Measurements from ENCODE around the gene H1-8.

Gene H1-8

GRCh38 chr3:129530251-129530791 lies 12.7 kb upstream of the H1-8 start:
- no peak for DNase-seq (ENCODE audit: extremely low read depth, low read depth)
- TF ChIP-seq, protein P1, sequence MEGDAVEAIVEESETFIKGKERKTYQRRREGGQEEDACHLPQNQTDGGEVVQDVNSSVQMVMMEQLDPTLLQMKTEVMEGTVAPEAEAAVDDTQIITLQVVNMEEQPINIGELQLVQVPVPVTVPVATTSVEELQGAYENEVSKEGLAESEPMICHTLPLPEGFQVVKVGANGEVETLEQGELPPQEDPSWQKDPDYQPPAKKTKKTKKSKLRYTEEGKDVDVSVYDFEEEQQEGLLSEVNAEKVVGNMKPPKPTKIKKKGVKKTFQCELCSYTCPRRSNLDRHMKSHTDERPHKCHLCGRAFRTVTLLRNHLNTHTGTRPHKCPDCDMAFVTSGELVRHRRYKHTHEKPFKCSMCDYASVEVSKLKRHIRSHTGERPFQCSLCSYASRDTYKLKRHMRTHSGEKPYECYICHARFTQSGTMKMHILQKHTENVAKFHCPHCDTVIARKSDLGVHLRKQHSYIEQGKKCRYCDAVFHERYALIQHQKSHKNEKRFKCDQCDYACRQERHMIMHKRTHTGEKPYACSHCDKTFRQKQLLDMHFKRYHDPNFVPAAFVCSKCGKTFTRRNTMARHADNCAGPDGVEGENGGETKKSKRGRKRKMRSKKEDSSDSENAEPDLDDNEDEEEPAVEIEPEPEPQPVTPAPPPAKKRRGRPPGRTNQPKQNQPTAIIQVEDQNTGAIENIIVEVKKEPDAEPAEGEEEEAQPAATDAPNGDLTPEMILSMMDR (IDR thresholded peaks at IDR 0.05; ENCODE audit: low read depth, low read length, missing control alignments): no peak
- H3K4me3 ChIP-seq (replicated peaks; ENCODE audit: low read depth, low read length): no peak overlapping the region

DNA sequence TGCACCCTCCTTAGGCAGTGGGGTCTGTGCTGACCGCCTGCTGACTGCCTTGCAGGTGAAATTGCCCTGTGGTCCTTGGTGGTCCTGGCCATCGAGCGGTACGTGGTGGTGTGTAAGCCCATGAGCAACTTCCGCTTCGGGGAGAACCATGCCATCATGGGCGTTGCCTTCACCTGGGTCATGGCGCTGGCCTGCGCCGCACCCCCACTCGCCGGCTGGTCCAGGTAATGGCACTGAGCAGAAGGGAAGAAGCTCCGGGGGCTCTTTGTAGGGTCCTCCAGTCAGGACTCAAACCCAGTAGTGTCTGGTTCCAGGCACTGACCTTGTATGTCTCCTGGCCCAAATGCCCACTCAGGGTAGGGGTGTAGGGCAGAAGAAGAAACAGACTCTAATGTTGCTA lies 12.2 kb upstream of the H1-8 start:
- no peak for DNase-seq (ENCODE audit: extremely low read depth, low read depth)
- no peak overlapping the region for H3K4me3 ChIP-seq (replicated peaks; ENCODE audit: low read depth, low read length)
- TF ChIP-seq, protein P1 (IDR thresholded peaks at IDR 0.05; ENCODE audit: low read depth, low read length, missing control alignments): no peak

DNA sequence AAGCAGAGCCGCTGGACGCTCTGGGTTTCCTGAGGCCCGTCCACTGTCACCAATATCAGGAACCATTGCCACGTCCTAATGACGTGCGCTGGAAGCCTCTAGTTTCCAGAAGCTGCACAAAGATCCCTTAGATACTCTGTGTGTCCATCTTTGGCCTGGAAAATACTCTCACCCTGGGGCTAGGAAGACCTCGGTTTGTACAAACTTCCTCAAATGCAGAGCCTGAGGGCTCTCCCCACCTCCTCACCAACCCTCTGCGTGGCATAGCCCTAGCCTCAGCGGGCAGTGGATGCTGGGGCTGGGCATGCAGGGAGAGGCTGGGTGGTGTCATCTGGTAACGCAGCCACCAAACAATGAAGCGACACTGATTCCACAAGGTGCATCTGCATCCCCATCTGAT lies 11.3 kb upstream of the H1-8 start:
- DNase-seq (ENCODE audit: extremely low read depth, low read depth): no peak
- TF ChIP-seq, protein P1 (IDR thresholded peaks at IDR 0.05; ENCODE audit: low read depth, low read length, missing control alignments): no peak
- H3K4me3 ChIP-seq (replicated peaks; ENCODE audit: low read depth, low read length): no peak overlapping the region

DNA sequence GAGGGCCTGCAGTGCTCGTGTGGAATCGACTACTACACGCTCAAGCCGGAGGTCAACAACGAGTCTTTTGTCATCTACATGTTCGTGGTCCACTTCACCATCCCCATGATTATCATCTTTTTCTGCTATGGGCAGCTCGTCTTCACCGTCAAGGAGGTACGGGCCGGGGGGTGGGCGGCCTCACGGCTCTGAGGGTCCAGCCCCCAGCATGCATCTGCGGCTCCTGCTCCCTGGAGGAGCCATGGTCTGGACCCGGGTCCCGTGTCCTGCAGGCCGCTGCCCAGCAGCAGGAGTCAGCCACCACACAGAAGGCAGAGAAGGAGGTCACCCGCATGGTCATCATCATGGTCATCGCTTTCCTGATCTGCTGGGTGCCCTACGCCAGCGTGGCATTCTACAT lies 10.7 kb upstream of the H1-8 start:
- DNase-seq (ENCODE audit: extremely low read depth, low read depth): no peak

GRCh38 chr3:129533406-129533805 lies 9.6 kb upstream of the H1-8 start:
- no peak for DNase-seq (ENCODE audit: extremely low read depth, low read depth)
- no peak overlapping the region for H3K4me3 ChIP-seq (replicated peaks; ENCODE audit: low read depth, low read length)
- TF ChIP-seq, protein P1 (IDR thresholded peaks at IDR 0.05; ENCODE audit: low read depth, low read length, missing control alignments): no peak

More for the DNA sequence above, 10.7 kb upstream of the H1-8 start:
- TF ChIP-seq, protein P1 (IDR thresholded peaks at IDR 0.05; ENCODE audit: low read depth, low read length, missing control alignments): no peak
- no peak overlapping the region for H3K4me3 ChIP-seq (replicated peaks; ENCODE audit: low read depth, low read length)

GRCh38 chr3:129534428-129535027 lies 8.4 kb upstream of the H1-8 start:
- TF ChIP-seq, protein P1 (IDR thresholded peaks at IDR 0.05; ENCODE audit: low read depth, low read length, missing control alignments): no peak
- no peak overlapping the region for H3K4me3 ChIP-seq (replicated peaks; ENCODE audit: low read depth, low read length)
- no peak for DNase-seq (ENCODE audit: extremely low read depth, low read depth)

GRCh38 chr3:129535075-129535474 lies 7.9 kb upstream of the H1-8 start:
- no peak for DNase-seq (ENCODE audit: extremely low read depth, low read depth)
- TF ChIP-seq, protein P1 (IDR thresholded peaks at IDR 0.05; ENCODE audit: low read depth, low read length, missing control alignments): no peak
- no peak overlapping the region for H3K4me3 ChIP-seq (replicated peaks; ENCODE audit: low read depth, low read length)

Data from HFF-Myc (cell line).